GM12892 (cell line): ENCODE results near the gene RGS14.

Experiments used
- POLR2A ChIP-seq: IDR thresholded peaks from 2 replicates; pipeline ENCODE4 v1.6.1; 2011; ENCODE audit warnings: low read depth, low read length, control low read depth
- POLR2AphosphoS5 ChIP-seq: IDR thresholded peaks from 2 replicates; pipeline ENCODE4 v1.6.1; 2011; ENCODE audit warnings: low read depth, low read length, control low read depth
- TAF1 ChIP-seq: IDR thresholded peaks from 2 replicates; pipeline ENCODE4 v1.6.1; 2011; ENCODE audit warnings: low read depth, mild to moderate bottlenecking, control low read depth, low read length, borderline replicate concordance

GRCh38 chr5:177311392-177311722 is 46.4 kb upstream of the RGS14 start:
- TF ChIP-seq TAF1 (no peak), POLR2A (no peak), POLR2AphosphoS5 (no peak)
